GM21367 (cell line): ENCODE measurements around the gene FNDC1.
"Not testable (repeated sequence)": the region's sequence is repeated elsewhere in the genome, so short reads cannot be mapped to it uniquely, and the experiment has no call there.

Experiments used
- ATAC-seq: cut with Tn5 transposase; IDR thresholded peaks from one replicate; pipeline ENCODE4 v1.9.1; 2021; ENCODE audit not compliant: unreplicated experiment

FNDC1 gene

DNA sequence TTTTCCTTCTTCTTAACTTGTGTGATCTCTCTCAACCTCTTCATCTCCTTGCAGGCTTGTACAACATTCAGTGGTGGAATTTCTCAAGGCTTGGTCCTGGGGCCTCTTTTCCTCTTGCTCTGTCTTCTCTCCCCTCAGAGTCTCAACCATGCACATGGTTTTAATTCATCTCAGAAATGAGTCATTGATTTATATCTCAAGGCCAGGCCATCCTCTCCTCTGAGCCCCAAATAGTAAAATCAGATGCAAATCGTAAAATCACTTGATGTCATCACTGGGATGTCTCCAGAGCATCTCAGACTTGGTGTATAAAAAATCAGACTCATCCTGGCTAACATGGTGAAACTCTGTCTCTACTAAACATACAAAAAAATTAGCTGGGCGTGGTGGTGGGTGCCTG lies 85.0 kb downstream of the FNDC1 start:
- ATAC-seq: no peak

DNA sequence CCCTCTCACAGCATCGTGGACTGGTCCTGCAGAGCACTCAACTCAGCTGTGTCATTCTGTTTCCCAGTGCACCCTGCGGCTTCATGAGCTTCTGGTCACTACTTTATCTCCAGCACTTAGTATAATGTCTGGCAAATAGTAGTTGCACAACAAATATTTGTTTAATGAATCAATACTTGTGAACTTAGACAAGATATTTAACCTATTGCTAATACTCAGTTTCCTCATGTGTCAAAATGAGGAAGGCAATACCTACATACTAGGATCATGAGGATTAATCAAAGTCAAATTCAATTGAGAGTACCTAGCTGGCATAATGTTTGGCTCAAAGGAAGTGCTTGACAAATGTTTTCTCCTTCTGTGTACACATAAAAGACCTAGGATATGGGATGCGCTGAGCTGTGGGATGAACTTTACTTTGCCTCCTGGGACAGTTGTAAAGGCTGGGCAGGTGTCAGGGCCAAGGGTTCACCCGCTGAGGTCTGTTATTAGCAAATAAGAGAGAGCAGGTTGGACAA lies 86.3 kb downstream of the FNDC1 start:
- ATAC-seq: no peak

DNA sequence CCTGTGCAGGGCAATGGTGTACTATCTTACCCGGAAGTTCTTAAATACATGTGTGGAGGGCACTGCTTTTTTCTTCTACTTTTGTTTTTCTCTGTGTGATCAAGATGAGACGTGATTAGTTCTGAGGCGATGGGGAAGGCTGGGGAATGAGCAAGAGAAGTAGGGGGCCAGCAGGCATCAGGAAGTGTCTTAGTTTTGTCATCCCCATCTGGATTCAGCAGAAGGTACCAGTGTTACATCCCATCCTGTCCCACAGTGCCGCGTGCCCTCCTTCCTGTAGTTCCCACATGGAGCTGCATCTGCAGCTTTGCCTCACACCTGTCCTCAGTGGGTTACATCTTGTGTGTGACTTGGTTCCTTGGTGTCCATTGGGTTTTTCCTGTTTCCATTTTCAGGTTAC lies 86.9 kb downstream of the FNDC1 start:
- no peak for ATAC-seq

DNA sequence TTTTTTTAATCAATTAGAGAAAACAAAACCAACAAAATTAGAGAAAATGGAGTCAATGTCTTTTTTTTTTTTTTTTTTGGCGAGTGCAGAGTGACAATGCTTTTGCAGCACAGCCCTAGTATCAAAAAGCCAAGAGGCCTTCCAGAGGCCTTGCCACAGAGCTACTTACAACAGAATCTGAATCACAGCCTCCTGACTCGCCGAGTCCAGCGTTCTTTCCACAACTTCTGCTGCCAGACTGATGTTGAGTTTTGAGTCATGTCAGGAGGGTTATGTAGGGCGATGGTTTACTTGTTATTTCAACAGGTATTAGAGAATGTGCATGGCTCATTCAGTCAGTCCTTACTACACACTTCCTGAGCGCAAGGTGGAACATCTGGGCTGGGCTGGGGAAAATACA lies 88.6 kb downstream of the FNDC1 start:
- no peak for ATAC-seq

DNA sequence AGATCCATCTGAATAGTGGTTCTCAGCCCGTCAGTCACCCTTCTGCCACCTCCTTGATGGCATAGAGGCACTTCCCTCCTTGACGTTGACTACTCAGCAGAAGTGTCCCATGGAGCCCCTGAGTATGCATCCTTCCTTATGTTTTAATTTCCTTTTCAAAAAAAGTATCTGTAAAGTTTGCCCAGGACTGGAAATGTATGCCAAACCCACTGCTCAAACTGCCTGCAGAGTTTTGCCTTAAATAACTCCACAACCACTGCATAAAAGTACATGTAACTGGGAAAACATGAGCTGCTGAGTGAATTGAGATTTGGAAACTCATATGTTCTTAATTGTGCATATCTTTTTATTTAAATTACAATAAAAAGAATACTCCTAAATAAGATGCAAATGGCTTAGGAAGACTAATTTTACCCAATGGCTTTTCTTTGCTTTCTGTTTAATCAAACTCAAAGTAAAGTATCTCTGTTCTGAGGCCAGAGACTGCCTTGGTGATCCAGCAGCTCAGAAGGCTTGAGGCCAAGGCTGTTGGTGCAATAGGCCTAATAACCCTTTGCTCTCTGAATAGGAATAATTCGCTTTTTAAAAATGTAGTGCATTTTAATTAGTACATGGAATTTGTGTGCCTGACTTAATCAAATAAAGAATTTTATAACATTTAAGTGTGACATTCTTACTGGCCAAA lies 90.4 kb downstream of the FNDC1 start:
- ATAC-seq: no peak

DNA sequence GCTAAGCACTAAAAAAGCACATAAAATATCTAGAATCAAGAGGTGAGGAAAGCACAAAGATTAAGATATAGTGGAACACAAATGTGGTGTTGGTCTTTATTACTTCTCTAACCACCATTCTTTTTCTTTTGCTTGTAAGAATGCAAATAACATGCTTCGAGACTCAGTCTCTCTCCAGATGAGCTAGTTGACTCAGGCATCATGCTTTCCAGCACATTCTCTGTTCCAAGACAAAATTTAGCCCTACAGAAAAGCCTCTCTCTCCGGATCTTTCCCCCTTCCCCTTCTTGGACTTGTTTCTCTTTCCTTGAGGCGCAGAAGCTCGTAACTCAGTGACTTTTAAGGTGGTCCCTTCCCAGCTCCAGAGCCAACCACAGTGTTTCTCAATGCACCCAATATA lies 91.0 kb downstream of the FNDC1 start:
- ATAC-seq: no peak

DNA sequence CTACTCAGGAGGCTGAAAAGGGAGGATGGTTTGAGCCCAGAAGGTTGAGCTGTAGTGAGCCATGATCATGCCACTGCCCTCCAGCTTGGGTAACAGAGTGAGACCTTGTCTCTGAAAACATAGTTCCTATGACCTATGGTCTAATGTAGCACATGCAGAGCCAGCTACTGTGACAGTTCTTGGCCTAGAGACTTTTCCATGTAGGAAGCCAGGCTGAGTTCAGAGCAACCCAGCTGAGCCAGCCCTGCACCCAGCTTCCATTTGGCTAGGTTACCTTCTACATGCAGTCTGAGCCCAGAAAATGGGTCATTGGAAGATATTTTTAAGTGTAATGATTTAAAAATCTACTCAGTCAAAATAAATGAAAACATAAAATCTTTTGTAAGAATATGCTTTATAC lies 92.8 kb downstream of the FNDC1 start:
- no peak for ATAC-seq

DNA sequence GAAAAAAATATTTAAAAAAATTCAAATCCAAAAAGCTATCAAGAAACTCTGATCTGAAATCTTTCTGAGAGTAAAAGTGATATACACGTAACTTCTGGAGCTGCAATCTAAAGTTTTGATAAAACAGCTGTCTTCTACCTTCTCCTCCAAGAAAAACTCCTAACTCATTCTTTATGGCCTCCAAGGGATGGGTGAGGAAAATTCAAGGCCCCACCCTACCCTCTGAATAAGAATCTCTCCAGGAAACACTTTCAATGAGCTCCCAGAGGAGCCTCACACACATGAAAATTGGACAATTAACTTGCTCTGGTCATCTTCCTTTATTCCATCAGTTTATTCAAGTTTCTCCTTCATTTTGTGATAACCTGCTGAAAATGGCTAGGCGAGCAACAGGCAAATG lies 93.4 kb downstream of the FNDC1 start:
- no peak for ATAC-seq

DNA sequence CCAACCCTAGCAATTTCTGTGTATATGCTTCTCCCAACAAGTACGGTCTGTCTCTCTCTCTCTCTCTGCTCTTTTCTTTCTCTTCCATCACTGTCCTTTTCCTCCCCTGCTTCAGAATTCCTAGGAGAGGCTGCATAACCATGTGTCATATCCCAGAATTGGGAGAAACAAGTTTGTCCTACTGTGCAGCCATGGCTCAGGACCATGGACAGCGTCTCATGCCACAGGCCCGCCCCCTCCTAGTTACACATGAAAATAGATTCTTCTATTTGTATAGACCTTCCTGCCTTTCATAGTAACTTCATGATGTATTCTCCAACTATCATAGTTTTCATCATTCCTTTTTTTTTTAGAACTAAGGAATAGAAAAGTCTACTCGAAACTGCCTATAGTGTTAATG lies 98.0 kb downstream of the FNDC1 start:
- ATAC-seq: no peak

DNA sequence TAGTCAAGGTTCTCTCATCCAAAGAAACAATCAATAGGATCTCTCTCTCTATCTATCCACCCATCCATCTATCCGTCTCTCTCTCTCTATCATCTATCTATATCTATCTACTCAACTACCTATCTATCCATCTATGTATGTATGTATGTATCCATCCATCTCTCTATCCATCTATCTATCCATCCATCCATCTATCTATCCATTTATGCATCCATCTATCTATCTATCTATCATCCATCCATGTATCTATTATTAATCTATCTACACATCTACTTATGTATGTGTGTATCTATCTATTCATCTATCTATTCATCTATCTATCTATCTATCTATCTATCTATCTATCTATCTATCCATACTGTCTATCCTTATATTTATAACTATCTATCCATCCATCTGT lies 99.3 kb downstream of the FNDC1 start:
- no peak for ATAC-seq

DNA sequence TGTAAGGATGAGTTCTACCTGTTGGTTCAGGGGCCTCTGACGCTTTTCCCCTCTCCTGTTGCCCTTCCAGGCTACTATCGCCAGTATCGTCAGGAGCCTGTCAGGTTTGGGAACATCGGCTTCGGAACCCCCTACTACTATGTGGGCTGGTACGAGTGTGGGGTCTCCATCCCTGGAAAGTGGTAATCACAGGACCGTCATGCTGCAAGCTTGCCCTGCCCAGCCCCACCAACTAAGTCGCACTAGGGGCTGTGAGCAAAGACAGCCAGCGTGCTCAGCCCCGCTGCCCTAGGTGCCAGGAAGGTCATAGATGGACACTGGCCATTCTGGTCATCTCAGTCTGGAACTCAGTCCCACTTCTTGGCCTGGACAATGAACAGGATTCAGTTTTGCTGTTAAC lies 102.1 kb downstream of the FNDC1 start:
- ATAC-seq: no peak

DNA sequence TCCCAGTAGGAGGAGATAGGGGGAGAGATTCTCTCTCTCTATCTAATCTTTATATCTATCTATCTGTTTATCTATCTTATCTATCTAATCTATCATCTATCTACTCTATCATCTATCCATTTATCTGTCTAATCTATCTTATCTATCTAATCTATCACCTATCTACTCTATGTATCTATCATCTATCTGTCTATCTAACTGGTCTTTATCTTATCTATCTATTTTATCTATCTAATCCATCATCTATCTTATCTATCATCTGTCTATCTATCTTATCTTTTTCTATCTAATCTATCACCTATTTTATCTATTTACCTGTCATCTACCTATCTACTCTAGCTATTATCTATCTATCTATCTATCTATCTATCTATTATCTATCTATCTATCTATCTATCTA lies 109.4 kb downstream of the FNDC1 start:
- no peak for ATAC-seq

DNA sequence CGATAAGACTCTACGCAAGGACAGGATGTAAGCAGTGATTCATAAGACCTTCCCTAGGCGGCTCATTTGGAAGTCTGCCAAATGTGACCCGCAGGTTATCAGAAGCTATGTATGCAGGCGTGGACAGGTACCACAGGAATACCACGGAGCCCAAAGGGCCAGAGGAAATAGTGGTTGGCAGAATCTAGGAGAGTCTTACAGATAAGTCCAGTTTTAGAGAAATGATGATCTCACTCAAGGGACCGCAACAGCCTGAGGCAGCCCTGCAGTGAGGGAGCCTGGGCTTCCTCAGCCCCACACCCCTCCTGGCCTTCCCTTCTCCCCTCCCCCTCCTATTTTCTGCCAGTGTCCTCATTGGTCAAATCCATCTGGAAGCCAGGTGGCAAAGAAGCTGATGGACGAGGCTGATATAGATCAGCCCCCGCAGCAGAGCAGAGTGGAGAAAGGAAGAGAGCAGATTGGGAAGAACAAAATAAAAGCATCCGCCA lies 110.6 kb downstream of the FNDC1 start:
- no peak for ATAC-seq

DNA sequence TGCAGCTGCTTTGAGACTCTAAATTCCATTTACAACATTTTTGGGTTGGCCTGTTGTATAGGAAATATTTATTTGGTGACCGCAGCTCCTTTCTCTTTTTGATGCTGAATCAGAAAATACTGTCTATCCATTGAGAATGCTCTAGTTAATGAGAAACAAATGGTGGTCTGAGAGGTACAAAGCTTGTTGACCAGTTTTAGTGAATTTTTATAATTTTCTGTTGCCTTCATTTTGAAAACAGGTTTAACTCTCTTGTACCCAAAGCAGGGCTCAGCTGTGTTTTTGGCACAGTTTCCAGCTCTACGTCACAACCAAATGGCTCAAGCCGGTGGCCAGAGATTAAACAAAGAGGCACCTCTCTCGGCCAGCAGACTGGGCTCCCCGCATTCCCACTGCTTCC lies 113.2 kb downstream of the FNDC1 start:
- no peak for ATAC-seq

DNA sequence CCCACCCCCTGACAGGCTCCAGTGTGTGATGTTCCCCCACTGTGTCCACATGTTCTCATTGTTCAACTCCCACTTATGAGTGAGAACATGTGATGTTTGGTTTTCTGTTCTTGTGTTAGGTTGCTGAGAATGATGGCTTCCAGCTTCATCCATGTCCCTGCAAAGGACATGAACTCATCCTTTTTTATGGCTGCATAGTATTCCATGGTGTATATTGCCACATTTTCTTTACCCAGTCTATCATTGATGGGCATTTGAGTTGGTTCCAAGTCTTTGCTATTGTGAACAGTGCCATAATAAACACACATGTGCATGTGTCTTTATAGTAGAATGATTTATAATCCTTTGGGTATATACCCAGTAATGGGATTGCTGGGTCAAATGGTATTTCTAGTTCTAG lies 115.5 kb downstream of the FNDC1 start:
- ATAC-seq: not testable (repeated sequence)

DNA sequence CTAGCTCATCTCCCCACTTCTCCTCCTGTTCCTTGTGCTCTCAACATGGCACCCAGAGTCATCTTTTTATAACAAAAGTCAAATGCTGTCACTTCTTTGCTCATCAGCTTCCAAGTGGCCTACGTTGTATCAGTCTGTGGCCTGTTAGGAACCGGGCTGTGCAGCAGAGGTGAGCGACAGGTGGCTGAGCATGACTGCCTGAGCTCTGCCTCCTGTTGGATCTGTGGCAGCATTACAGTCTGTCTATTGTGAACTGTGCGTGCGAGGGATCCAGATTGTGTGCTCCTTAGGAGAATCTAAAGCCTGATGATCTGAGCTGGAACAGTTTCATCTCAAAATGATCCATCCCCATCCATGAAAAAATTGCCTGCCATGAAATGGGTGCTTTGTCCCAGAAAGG lies 129.6 kb downstream of the FNDC1 start:
- ATAC-seq: no peak

DNA sequence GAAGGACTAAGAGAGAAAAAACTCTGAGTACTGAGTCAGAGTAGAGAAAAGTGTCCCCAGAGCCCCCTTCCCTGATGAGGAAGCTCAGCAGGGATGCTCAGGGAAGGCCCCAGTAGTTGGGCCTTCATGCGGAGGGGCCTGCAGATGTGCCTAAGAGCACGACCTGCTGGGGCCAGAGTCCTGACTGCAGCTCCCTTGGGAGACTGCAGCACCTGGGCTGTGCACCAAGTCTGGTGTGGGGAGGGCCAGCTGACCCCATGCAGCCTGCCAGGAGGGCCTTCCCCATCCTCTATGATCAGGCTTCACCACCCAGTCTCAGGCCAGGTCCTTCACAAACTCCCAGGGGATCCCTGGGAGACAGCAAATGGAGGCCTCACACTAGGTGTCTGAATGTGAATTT lies 130.4 kb downstream of the FNDC1 start:
- no peak for ATAC-seq

DNA sequence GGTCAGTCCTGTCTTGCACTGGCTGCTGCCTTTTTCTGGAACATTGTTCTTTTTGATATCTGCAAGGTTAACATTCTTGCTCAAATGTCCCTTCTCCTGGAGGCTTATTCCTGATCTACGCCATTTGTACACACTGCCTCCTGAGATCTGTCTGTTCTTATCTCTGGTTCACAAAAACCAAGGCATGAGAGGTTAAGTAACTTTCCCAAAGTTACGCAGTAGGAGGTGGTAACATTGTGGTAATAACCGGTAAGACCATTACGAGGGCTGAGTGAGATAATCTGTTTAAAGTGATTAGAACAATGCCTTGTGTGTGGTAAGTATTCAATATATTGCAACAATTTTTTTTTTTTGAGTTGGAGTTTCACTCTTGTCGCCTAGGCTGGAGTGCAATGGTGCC lies 132.1 kb downstream of the FNDC1 start:
- ATAC-seq: no peak

DNA sequence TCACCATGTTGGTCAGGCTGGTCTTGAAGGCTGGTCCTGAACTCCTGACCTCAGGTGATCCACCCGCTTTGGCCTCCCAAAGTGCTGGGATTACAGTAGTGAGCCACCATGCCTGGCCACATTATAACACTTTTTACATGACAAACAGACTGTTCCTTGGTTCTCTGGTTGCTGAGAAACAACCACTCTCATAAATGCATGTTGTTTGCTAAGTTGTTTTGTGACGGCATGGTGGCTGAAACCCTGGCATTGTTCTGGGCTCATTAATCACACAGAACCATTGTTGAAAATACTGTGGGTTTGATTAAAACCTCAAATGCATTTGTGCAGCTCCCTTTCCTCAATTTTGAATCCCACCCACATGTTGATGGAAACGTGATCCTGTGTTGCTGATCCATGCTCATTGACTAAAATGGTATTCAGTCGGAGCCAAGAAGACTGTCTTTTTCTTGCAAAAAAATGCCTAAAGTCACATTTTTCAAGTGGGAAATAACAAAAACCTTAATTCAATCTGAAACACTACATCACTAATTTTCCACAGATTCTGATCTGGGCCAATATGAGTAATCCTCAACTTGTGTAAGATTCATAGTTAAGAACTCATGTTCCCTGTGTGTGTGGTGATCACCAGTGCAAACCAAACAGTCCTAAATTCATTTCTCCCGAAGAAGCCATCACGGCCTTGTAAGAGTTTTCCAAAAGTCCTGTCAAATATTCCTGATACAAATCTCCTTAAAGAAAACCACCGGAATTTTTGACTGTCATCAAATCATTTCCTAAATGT lies 132.8 kb downstream of the FNDC1 start:
- no peak for ATAC-seq

DNA sequence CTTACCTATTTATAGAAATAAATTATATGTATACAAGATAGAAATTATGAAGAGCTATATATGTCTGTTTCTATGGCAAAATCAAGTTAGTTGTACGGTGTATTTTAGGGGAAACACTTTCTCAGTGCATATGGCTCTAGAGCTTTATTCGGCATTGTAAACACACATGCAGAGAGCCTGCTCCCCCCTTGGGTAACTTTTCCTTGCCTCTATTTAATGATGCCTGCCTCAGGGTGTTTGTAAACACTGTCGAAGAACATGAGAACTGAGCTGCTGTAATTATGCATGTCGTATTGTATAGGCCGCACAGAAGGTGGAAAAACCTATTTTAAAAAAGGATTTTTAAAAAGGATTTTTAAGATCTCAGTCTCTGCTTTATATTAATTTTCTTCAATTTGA lies 133.4 kb downstream of the FNDC1 start:
- no peak for ATAC-seq

DNA sequence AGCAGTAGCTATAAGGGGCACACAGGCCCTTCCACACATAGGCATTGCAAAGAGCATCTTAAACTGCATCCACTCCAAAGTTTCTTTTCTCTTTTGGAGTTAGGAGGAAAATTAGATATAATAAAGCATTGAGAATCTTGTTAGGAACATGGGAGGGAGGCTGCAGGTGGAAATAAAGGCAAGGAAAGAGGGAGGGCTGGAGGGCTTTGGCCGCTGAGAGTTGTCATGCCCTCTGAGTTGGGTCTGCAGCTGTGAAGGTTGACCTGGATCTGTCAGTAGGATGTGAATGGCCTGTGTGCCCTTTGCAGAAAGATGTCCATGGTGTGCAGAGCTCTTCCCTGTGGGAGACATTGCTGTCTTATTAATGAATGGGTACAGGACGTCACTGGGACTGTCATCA lies 134.0 kb downstream of the FNDC1 start:
- no peak for ATAC-seq

DNA sequence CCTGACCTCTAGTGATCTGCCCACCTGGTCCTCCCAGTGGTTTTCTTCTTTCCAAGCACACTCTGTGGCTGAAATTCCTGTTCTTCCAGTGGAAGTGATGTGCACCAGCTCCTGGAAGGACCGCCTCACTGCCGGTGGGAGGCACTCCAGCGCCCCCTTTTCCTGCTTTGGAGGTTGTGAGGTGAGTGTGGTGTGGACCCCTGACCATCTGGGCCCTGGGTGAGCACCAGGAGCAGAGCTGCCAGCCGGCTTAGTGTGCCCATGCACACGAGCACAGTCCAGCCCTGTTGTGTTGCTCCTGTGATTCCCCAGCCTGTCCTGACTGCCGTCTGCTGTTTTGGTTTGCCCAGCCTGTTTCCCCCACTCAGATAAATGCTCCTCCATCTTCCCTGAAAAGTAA lies 134.6 kb downstream of the FNDC1 start:
- no peak for ATAC-seq
